ENCODE data around the gene ARHGAP26. TPM values are rescaled to one million over a fixed set of nuclear protein-coding genes. Genes with fewer than 3 reads are reported as not detected.

The ARHGAP26 gene
- total RNA-seq, 1 donor from 2014 or later: 20.1 TPM

- Mint-ChIP-seq H3K27ac (ENCODE audit: unreplicated experiment) (no peak overlapping the region), H3K4me1 (ENCODE audit: low read depth, unreplicated experiment) (peaks cover 10% of the 10 kb centered on the region), H3K27me3 (ENCODE audit: unreplicated experiment) (peaks cover 2% of the 10 kb centered on the region), H3K9me3 (ENCODE audit: unreplicated experiment) (no peaks in the 10 kb centered on the region), H3K4me3 (ENCODE audit: unreplicated experiment) (no peak overlapping the region), H3K36me3 (ENCODE audit: unreplicated experiment) (no peaks in the 10 kb centered on the region)
- no peak for TF ChIP-seq CTCF (IDR thresholded peaks at IDR 0.05; ENCODE audit: partially characterized antibody, unreplicated experiment)
- no peak for DNase-seq
Measured at GRCh38 chr5:143170977-143171376, 400.8 kb downstream of the ARHGAP26 start.

- TF ChIP-seq CTCF (IDR thresholded peaks at IDR 0.05; ENCODE audit: partially characterized antibody, unreplicated experiment): no peak
- no peaks in the 10 kb centered on the region for H3K36me3 Mint-ChIP-seq (ENCODE audit: unreplicated experiment)
- peaks cover 8% of the 10 kb centered on the region for H3K4me1 Mint-ChIP-seq (ENCODE audit: low read depth, unreplicated experiment)
- no peak for DNase-seq
- H3K27ac Mint-ChIP-seq (ENCODE audit: unreplicated experiment): no peak overlapping the region
- no peaks in the 10 kb centered on the region for H3K27me3 Mint-ChIP-seq (ENCODE audit: unreplicated experiment)
- H3K9me3 Mint-ChIP-seq (ENCODE audit: unreplicated experiment): no peaks in the 10 kb centered on the region
- H3K4me3 Mint-ChIP-seq (ENCODE audit: unreplicated experiment): no peak overlapping the region
Measured at GRCh38 chr5:143172739-143173138, 402.6 kb downstream of the ARHGAP26 start.

- Mint-ChIP-seq H3K9me3 (ENCODE audit: unreplicated experiment) (no peaks in the 10 kb centered on the region), H3K4me1 (ENCODE audit: low read depth, unreplicated experiment) (peaks cover 6% of the 10 kb centered on the region), H3K27me3 (ENCODE audit: unreplicated experiment) (no peaks in the 10 kb centered on the region), H3K4me3 (ENCODE audit: unreplicated experiment) (no peak overlapping the region), H3K27ac (ENCODE audit: unreplicated experiment) (no peak overlapping the region), H3K36me3 (ENCODE audit: unreplicated experiment) (no peaks in the 10 kb centered on the region)
- no peak for DNase-seq
- no peak for TF ChIP-seq CTCF (IDR thresholded peaks at IDR 0.05; ENCODE audit: partially characterized antibody, unreplicated experiment)
Measured at GRCh38 chr5:143173139-143173889, 403.1 kb downstream of the ARHGAP26 start.

- Mint-ChIP-seq H3K27ac (ENCODE audit: unreplicated experiment) (no peak overlapping the region), H3K4me1 (ENCODE audit: low read depth, unreplicated experiment) (peaks cover 1% of the 10 kb centered on the region), H3K9me3 (ENCODE audit: unreplicated experiment) (no peaks in the 10 kb centered on the region), H3K4me3 (ENCODE audit: unreplicated experiment) (no peak overlapping the region), H3K27me3 (ENCODE audit: unreplicated experiment) (no peaks in the 10 kb centered on the region), H3K36me3 (ENCODE audit: unreplicated experiment) (no peaks in the 10 kb centered on the region)
- no peak for DNase-seq
- no peak for TF ChIP-seq CTCF (IDR thresholded peaks at IDR 0.05; ENCODE audit: partially characterized antibody, unreplicated experiment)
Measured at GRCh38 chr5:143174714-143175398, 404.7 kb downstream of the ARHGAP26 start.

GRCh38 chr5:143176048-143176447 lies 405.9 kb downstream of the ARHGAP26 start:
- H3K4me3 Mint-ChIP-seq (ENCODE audit: unreplicated experiment): no peak overlapping the region
- H3K36me3 Mint-ChIP-seq (ENCODE audit: unreplicated experiment): no peaks in the 10 kb centered on the region
- H3K27me3 Mint-ChIP-seq (ENCODE audit: unreplicated experiment): no peaks in the 10 kb centered on the region
- TF ChIP-seq CTCF (IDR thresholded peaks at IDR 0.05; ENCODE audit: partially characterized antibody, unreplicated experiment): no peak
- no peak overlapping the region for H3K27ac Mint-ChIP-seq (ENCODE audit: unreplicated experiment)
- H3K4me1 Mint-ChIP-seq (ENCODE audit: low read depth, unreplicated experiment): no peaks in the 10 kb centered on the region
- DNase-seq: no peak
- no peaks in the 10 kb centered on the region for H3K9me3 Mint-ChIP-seq (ENCODE audit: unreplicated experiment)

All from glutamatergic neuron (in vitro differentiated cells).